ENCODE measurements around the gene GPR15. TPM values are rescaled to one million over a fixed set of nuclear protein-coding genes. Genes with fewer than 3 reads are reported as not detected.
A peak's percentile ranks its signal among the peaks of the same experiment; 100 is the strongest.

The GPR15 gene
- total RNA-seq, 2 experiments from 2014 or later = 1.4 to 2.2 TPM

DNA sequence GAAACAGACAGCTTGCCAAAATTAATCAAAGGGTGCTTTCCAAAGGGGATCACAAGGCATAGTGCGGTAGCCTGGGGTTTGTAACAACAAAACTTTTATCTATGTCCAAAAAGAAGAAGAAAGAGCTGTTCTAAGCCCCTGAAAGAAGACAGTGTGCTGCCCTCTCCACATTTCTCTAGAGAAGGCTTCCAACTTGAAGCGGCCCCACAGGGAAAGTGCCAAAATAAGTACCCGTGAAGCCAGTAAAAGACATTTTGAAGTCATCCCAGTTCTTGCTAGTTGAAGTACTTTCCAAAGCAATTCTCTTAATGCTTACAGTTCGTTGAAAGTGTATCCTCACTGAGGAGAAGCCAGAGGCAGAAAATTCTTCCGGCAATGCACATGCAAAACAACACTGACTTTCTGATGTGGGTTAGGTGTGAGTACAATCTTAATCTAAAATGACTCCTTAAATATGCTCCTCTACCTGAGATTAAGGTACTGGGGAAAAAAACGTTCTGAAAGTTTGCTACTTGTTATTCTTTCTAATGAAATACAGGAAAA, 21.3 kb downstream of the GPR15 start:
- intact Hi-C loops (cut with micrococcal nuclease) = no loop called here
- no peaks in the 10 kb centered on the region for H3K9me3 Mint-ChIP-seq
- TF ChIP-seq, protein P1, sequence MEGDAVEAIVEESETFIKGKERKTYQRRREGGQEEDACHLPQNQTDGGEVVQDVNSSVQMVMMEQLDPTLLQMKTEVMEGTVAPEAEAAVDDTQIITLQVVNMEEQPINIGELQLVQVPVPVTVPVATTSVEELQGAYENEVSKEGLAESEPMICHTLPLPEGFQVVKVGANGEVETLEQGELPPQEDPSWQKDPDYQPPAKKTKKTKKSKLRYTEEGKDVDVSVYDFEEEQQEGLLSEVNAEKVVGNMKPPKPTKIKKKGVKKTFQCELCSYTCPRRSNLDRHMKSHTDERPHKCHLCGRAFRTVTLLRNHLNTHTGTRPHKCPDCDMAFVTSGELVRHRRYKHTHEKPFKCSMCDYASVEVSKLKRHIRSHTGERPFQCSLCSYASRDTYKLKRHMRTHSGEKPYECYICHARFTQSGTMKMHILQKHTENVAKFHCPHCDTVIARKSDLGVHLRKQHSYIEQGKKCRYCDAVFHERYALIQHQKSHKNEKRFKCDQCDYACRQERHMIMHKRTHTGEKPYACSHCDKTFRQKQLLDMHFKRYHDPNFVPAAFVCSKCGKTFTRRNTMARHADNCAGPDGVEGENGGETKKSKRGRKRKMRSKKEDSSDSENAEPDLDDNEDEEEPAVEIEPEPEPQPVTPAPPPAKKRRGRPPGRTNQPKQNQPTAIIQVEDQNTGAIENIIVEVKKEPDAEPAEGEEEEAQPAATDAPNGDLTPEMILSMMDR (IDR thresholded peaks at IDR 0.05) = no peak
- H3K4me1 Mint-ChIP-seq (ENCODE audit: low read depth) = peaks cover 79% of the 10 kb centered on the region
- ChIA-PET POLR2A (interaction anchor here (1.1 to 13.9 kb wide), 5 partner anchors 10 to 31 kb away, joined by 3 to 204 read pairs (median 4); partner anchors contain the start of genes CLDND1 and GPR15), CTCF (interaction anchor here (1.3 to 1.5 kb wide), 2 partner anchors 12 to 17 kb away, joined by 3 to 5 read pairs; no protein-coding TSS in a partner anchor)
- H3K4me3 Mint-ChIP-seq = peak overlapping the region; percentile 67
- H3K36me3 Mint-ChIP-seq (ENCODE audit: low read depth) = peaks cover 34% of the 10 kb centered on the region
- no peaks in the 10 kb centered on the region for H3K27me3 Mint-ChIP-seq
- DNase-seq (no peak), ATAC-seq (no peak)
- H3K27ac Mint-ChIP-seq = peak overlapping the region; percentile 97

DNA sequence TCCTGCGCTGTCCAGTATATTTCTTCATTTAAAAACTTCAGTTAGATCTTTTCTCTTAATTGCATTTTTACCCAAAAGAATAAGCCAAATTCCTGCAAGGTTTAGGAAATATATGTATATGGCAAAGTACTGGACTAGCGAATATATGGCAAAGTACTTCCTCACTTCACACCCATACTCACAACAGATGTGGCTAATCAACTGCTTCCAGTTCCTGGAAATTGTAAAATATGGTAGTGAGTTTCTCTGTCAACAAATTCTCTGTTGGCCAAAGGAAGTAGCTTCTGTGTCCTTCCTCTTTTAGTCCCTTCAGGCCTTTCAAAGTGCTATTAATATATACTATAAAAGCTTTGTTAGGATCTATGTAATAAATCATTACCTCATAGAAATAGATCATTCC, 22.0 kb downstream of the GPR15 start:
- no peaks in the 10 kb centered on the region for H3K9me3 Mint-ChIP-seq
- ChIA-PET CTCF (interaction anchor here (1.3 to 1.5 kb wide), 2 partner anchors 11 to 17 kb away, joined by 3 to 5 read pairs; no protein-coding TSS in a partner anchor), POLR2A (interaction anchor here (1.1 to 13.9 kb wide), 7 partner anchors 8 to 41 kb away, joined by 3 to 204 read pairs (median 4); partner anchors contain the start of gene GPR15)
- peak overlapping the region; percentile 67 for H3K4me3 Mint-ChIP-seq
- H3K27ac Mint-ChIP-seq = peak overlapping the region; percentile 97
- TF ChIP-seq, protein P1 (IDR thresholded peaks at IDR 0.05) = no peak
- no peak for DNase-seq
- intact Hi-C loops (cut with micrococcal nuclease) = no loop called here
- H3K27me3 Mint-ChIP-seq = no peaks in the 10 kb centered on the region
- ATAC-seq = no peak
- H3K4me1 Mint-ChIP-seq (ENCODE audit: low read depth) = peaks cover 83% of the 10 kb centered on the region
- peaks cover 34% of the 10 kb centered on the region for H3K36me3 Mint-ChIP-seq (ENCODE audit: low read depth)

DNA sequence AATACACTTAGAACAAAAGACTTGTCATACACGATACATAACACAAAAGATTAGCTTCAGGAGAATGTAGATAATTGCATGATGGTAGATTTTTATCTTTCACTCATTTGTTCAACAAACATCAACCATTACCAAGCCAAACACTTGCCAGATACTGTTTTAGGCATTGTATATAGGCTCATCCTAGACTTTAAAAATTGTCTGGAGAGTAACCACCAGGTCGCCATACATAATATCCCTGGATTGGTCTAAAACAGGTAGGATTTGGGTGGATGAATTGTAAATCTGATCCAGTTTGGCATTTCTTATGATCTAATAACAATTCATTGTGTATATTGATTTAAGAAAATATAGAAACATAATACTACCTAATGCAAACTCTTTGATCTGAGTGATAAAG, 22.8 kb downstream of the GPR15 start:
- ATAC-seq (no peak), DNase-seq (no peak)
- peak overlapping the region; percentile 97 for H3K27ac Mint-ChIP-seq
- POLR2A ChIA-PET = interaction anchor here (0.6 to 13.9 kb wide), 8 partner anchors 9 to 40 kb away, joined by 3 to 204 read pairs (median 5); partner anchors contain the start of genes CLDND1 and GPR15
- H3K4me1 Mint-ChIP-seq (ENCODE audit: low read depth) = peaks cover 88% of the 10 kb centered on the region
- CTCF ChIA-PET = interaction anchor here (1.0 to 1.2 kb wide), 4 partner anchors 9 to 22 kb away, joined by 3 to 4 read pairs (median 4); partner anchors contain the start of gene GPR15
- no peaks in the 10 kb centered on the region for H3K27me3 Mint-ChIP-seq
- H3K36me3 Mint-ChIP-seq (ENCODE audit: low read depth) = peaks cover 36% of the 10 kb centered on the region
- no peaks in the 10 kb centered on the region for H3K9me3 Mint-ChIP-seq
- TF ChIP-seq, protein P1 (IDR thresholded peaks at IDR 0.05) = no peak
- intact Hi-C loops (cut with micrococcal nuclease) = no loop called here
- peak overlapping the region; percentile 67 for H3K4me3 Mint-ChIP-seq

DNA sequence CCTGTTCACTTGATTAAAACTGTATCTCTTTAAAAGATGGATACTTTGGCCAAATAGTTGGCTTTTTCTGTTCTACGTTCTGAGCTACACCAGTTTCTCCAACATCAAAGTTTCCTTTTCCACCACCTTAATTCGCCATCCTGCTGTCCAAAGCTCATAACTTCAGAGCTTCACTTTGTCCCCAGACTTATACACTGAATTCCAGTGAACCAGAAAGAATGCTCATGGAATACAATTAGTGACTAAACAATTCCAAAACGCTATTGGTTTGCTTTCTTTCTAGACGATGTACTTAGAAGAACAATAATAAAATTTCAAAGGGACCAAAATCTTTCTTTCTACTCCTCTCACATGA, 23.2 kb downstream of the GPR15 start:
- Mint-ChIP-seq H3K36me3 (ENCODE audit: low read depth) (peaks cover 35% of the 10 kb centered on the region), H3K27ac (peak overlapping the region; percentile 97), H3K27me3 (no peaks in the 10 kb centered on the region), H3K4me3 (peak overlapping the region; percentile 67), H3K4me1 (ENCODE audit: low read depth) (peaks cover 87% of the 10 kb centered on the region), H3K9me3 (peaks cover 3% of the 10 kb centered on the region)
- CTCF ChIA-PET = interaction anchor here (1.0 to 1.2 kb wide), 4 partner anchors 9 to 23 kb away, joined by 3 to 4 read pairs (median 4); partner anchors contain the start of gene GPR15
- no peak for ATAC-seq
- intact Hi-C loops (cut with micrococcal nuclease) = no loop called here
- POLR2A ChIA-PET = interaction anchor here (0.6 to 13.9 kb wide), 7 partner anchors 11 to 39 kb away, joined by 4 to 204 read pairs (median 10); partner anchors contain the start of genes CLDND1 and GPR15
- no peak for DNase-seq
- TF ChIP-seq, protein P1 (IDR thresholded peaks at IDR 0.05) = no peak

All from activated CD8-positive, alpha-beta T cell treated with anti-CD3 and anti-CD28 coated beads for 36 hours (primary cell).